WTC11 (cell line): ENCODE measurements around the gene RNF115. TPM values are rescaled to one million over a fixed set of nuclear protein-coding genes. Genes with fewer than 3 reads are reported as not detected.

Experiments
- microRNA-seq: library from miRNA; unstranded; fragments of <30 nt; microRNA quantifications from one replicate; pipeline ENCODE4 v1.2.0, GENCODE V29; 2022; ENCODE audit warnings: borderline number of aligned reads
- total RNA-seq: library from RNA; stranded (reverse); gene quantifications from 3 replicates; pipeline ENCODE4 v1.2.3, GENCODE V29; 2021

RNF115 gene
- total RNA-seq, 1 experiment from 2014 or later: 8.1 TPM

Small RNA genes within 50 kb of the gene (microRNA-seq; reads per million reads assigned to microRNA genes)
- gene MIR6736: not detected

Other genes starting within 250 kb of the RNF115 start
- 21.2 to 27.2 TPM (median 21.8 TPM) in 3 replicates for gene GPR89A, start 216.1 kb downstream of the RNF115 start, total RNA-seq
- 0.57 to 0.77 TPM (median 0.57 TPM) in 3 replicates for gene PDZK1, start 116.7 kb downstream of the RNF115 start, total RNA-seq
- not detected in 3 replicates for gene CD160, start 104.6 kb downstream of the RNF115 start, total RNA-seq
- 20.2 to 24.9 TPM (median 22.7 TPM) in 3 replicates for gene POLR3C, start 105 bp upstream of the RNF115 start, total RNA-seq
- 2.7 to 3.5 TPM (median 3.3 TPM) in 3 replicates for gene NUDT17, start 21.5 kb upstream of the RNF115 start, total RNA-seq
- gene PIAS3, start 35.0 kb upstream of the RNF115 start, total RNA-seq: 44.9 to 52.4 TPM (median 49.6 TPM) in 3 replicates
- gene ANKRD35, start 61.8 kb upstream of the RNF115 start, total RNA-seq: 2.7 to 3.2 TPM (median 2.9 TPM) in 3 replicates
- 0.31 to 0.34 TPM (median 0.32 TPM) in 3 replicates for gene ITGA10, start 86.0 kb upstream of the RNF115 start, total RNA-seq
- gene PEX11B, start 94.6 kb upstream of the RNF115 start, total RNA-seq: 10.9 to 12.5 TPM (median 11.8 TPM) in 3 replicates
- 199 to 215 TPM (median 212 TPM) in 3 replicates for gene RBM8A, start 103.4 kb upstream of the RNF115 start, total RNA-seq
- gene LIX1L, start 133.9 kb upstream of the RNF115 start, total RNA-seq: 3.0 to 3.8 TPM (median 3.8 TPM) in 3 replicates
- gene ANKRD34A, start 140.5 kb upstream of the RNF115 start, total RNA-seq: 0.21 to 0.44 TPM (median 0.22 TPM) in 3 replicates
- gene POLR3GL, start 140.6 kb upstream of the RNF115 start, total RNA-seq: 3.8 to 8.3 TPM (median 6.7 TPM) in 3 replicates
- gene TXNIP, start 172.5 kb upstream of the RNF115 start, total RNA-seq: 56.7 to 76.8 TPM (median 73.8 TPM) in 3 replicates
- gene HJV, start 197.6 kb upstream of the RNF115 start, total RNA-seq: 0.23 to 0.50 TPM (median 0.31 TPM) in 3 replicates